Osteoblast (primary cell): ENCODE measurements around the gene RAB3GAP2. TPM values are rescaled to one million over a fixed set of nuclear protein-coding genes. Genes with fewer than 3 reads are reported as not detected.
"Not testable (repeated sequence)": the region's sequence is repeated elsewhere in the genome, so short reads cannot be mapped to it uniquely, and the experiment has no call there.

Experiments used
- DNase-seq: peaks from one replicate; pipeline ENCODE4 v3.0.0; 2011; ENCODE audit warnings: low spot score, mixed read lengths; ENCODE audit not compliant: insufficient read length; ENCODE audit errors: missing footprints
- H2AFZ ChIP-seq: 2 replicates; pipeline ENCODE4 v1.6.0; 2011; ENCODE audit warnings: mild to moderate bottlenecking, low read length
- H3K27ac ChIP-seq: 2 replicates; pipeline ENCODE4 v1.5.1; 2011; ENCODE audit warnings: mild to moderate bottlenecking, low read depth, low read length, moderate library complexity
- H3K27me3 ChIP-seq: 2 replicates; pipeline ENCODE4 v1.6.0; 2012; ENCODE audit warnings: mild to moderate bottlenecking, control low read depth, inconsistent platforms, low read length, moderate library complexity; ENCODE audit not compliant: insufficient read depth
- H3K36me3 ChIP-seq: 2 replicates; pipeline ENCODE4 v1.5.1; 2011; ENCODE audit warnings: mild to moderate bottlenecking, low read length, control low read depth, moderate library complexity; ENCODE audit not compliant: insufficient read depth
- H3K4me1 ChIP-seq: 2 replicates; pipeline ENCODE4 v1.5.1; 2011; ENCODE audit warnings: mild to moderate bottlenecking, low read length, control low read depth, moderate library complexity; ENCODE audit not compliant: insufficient read depth
- H3K4me2 ChIP-seq: 2 replicates; pipeline ENCODE4 v1.6.0; 2011; ENCODE audit warnings: mild to moderate bottlenecking, low read length; ENCODE audit not compliant: insufficient read depth
- H3K4me3 ChIP-seq: fragments of 200-600 bp; sonication (generic); 3 replicates; pipeline ENCODE4 v1.5.1; 2012; ENCODE audit warnings: mild to moderate bottlenecking, low read length, inconsistent platforms; ENCODE audit not compliant: insufficient read depth
- H3K79me2 ChIP-seq: 2 replicates; pipeline ENCODE4 v1.6.0; 2012; ENCODE audit warnings: mild to moderate bottlenecking, low read length, control low read depth, inconsistent platforms; ENCODE audit not compliant: insufficient read depth
- H3K9me3 ChIP-seq: 2 replicates; pipeline ENCODE4 v1.5.1; 2011; ENCODE audit warnings: low read depth, low read length, control low read depth
- H4K20me1 ChIP-seq: 2 replicates; pipeline ENCODE4 v1.6.0; 2012; ENCODE audit warnings: mild to moderate bottlenecking, low read length, control low read depth; ENCODE audit not compliant: insufficient read depth
- total RNA-seq: library from RNA; depleted of rRNA; stranded (reverse); fragments of >200 nt; gene quantifications from 2 replicates; pipeline ENCODE4 v1.2.3, GENCODE V29; 2012
- TF ChIP-seq, protein P1 (sequence below): IDR thresholded peaks from 2 replicates; pipeline ENCODE4 v1.5.1; 2011; ENCODE audit warnings: mild to moderate bottlenecking, low read depth, low read length, moderate library complexity; ENCODE audit errors: extremely low read depth

RAB3GAP2 gene
- total RNA-seq, 1 donor = 44.2 TPM

DNA sequence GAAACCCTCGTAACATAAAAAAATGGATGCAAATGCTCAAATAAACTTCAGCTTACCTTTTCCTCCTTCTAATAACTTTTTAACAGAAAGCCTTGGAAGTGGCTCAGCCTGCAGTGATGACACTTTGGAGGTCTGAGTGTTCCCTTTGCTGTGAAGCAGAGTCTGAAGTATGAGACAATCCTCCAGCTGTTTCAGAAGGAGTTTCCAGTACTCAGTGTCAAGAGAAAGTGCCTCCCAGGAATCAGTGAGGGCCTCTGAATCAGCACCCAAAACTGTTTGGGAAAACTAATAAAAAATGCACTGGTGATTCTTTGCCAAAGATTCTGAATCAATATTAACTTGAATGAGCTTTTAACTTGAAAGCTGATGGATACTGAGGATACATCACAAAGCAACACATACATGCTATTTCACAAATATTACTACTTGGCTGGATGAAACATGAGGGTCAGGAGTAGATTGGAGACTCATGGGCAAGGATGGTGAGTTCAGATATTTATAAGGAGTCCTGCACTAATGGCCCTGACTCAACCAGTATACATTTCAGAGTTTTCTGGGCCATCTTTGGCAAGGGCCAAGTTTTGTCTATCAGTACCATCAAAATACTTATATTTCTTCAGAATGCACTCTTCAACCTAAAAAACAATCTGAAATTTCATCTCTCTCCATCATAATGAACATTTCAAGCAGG lies 101.3 kb downstream of the RAB3GAP2 start:
- H3K27me3 ChIP-seq = no peaks in the 10 kb centered on the region
- H3K36me3 ChIP-seq = peaks cover 52% of the 10 kb centered on the region
- H3K4me1 ChIP-seq = no peaks in the 10 kb centered on the region
- H3K79me2 ChIP-seq = peaks cover 3% of the 10 kb centered on the region
- peak; percentile 63 for DNase-seq
- TF ChIP-seq, protein P1, sequence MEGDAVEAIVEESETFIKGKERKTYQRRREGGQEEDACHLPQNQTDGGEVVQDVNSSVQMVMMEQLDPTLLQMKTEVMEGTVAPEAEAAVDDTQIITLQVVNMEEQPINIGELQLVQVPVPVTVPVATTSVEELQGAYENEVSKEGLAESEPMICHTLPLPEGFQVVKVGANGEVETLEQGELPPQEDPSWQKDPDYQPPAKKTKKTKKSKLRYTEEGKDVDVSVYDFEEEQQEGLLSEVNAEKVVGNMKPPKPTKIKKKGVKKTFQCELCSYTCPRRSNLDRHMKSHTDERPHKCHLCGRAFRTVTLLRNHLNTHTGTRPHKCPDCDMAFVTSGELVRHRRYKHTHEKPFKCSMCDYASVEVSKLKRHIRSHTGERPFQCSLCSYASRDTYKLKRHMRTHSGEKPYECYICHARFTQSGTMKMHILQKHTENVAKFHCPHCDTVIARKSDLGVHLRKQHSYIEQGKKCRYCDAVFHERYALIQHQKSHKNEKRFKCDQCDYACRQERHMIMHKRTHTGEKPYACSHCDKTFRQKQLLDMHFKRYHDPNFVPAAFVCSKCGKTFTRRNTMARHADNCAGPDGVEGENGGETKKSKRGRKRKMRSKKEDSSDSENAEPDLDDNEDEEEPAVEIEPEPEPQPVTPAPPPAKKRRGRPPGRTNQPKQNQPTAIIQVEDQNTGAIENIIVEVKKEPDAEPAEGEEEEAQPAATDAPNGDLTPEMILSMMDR = no peak
- H4K20me1 ChIP-seq = no peaks in the 10 kb centered on the region
- H2AFZ ChIP-seq = no peak overlapping the region
- no peak overlapping the region for H3K4me3 ChIP-seq
- no peak overlapping the region for H3K27ac ChIP-seq
- H3K9me3 ChIP-seq = no peaks in the 10 kb centered on the region
- no peak overlapping the region for H3K4me2 ChIP-seq

DNA sequence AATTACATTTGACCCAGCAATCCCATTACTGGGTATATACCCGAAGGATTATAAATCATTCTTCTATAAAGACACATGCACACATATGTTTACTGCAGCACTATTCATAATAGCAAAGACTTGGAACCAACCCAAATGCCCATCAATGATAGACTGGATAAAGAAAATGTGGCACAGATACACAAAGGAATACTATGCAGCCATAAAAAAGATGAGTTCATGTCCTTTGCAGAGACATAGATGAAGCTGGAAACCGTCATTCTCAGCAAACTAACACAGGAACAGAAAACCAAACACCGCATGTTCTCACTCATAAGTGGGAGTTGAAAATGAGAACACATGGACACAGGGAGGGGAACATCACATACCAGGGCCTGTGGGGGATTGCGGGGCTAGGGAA lies 102.4 kb downstream of the RAB3GAP2 start:
- H3K27ac ChIP-seq, H3K27me3 ChIP-seq, H2AFZ ChIP-seq, H3K4me1 ChIP-seq, H3K9me3 ChIP-seq, H3K79me2 ChIP-seq, H3K4me3 ChIP-seq, DNase-seq, H4K20me1 ChIP-seq, H3K4me2 ChIP-seq: not testable (repeated sequence)
- peaks cover 61% of the 10 kb centered on the region for H3K36me3 ChIP-seq

DNA sequence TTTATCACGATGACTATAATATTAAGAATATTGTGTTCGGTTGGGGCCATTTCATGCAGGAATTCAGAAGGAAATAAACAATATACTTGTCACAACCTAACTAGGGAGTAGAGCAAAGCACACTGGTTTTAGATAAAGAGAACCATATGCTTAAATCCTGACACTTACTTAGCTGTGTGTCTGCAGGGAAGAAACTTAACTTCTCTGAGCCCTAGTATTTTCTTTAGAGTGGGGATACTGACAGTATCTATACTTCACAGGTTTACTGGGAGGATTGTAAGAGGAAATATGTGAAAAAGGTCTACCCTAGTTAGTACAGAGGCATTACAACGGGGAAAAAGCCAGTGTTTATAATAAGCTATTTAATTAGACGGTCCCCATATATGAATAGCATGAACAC lies 105.4 kb downstream of the RAB3GAP2 start:
- Histone ChIP-seq H3K79me2 (no peaks in the 10 kb centered on the region), H2AFZ (no peak overlapping the region), H3K36me3 (peaks cover 57% of the 10 kb centered on the region), H3K27ac (no peak overlapping the region), H4K20me1 (no peaks in the 10 kb centered on the region), H3K27me3 (no peaks in the 10 kb centered on the region), H3K4me2 (no peak overlapping the region), H3K4me3 (no peak overlapping the region), H3K9me3 (no peaks in the 10 kb centered on the region), H3K4me1 (no peaks in the 10 kb centered on the region)
- DNase-seq = no peak
- TF ChIP-seq, protein P1 = no peak

DNA sequence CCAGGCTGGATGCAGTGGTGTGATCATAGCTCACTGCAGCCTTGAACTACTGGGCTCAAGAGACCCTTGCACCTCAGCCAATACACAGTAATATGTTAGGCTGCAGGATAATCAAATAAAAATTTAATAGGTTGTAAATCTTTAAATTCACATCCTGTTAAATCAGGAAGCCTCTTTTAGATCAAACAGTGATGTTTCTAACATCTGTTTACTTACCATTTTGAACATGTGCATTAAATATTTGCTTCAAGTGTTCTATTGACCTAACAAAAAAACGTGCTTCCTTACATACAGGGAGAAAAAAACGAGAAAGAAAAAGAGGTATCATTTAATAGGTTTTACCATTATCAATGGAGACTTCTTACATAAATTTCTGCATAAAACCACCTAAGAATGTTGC lies 107.7 kb downstream of the RAB3GAP2 start:
- TF ChIP-seq, protein P1 = no peak
- no peak for DNase-seq
- Histone ChIP-seq H3K4me1 (no peaks in the 10 kb centered on the region), H3K27me3 (no peaks in the 10 kb centered on the region), H3K9me3 (no peaks in the 10 kb centered on the region), H4K20me1 (no peaks in the 10 kb centered on the region), H2AFZ (no peak overlapping the region), H3K36me3 (peaks cover 48% of the 10 kb centered on the region), H3K79me2 (no peaks in the 10 kb centered on the region), H3K4me3 (no peak overlapping the region), H3K27ac (no peak overlapping the region), H3K4me2 (no peak overlapping the region)
